Measurements from ENCODE around the gene IL12RB1. TPM values are rescaled to one million over a fixed set of nuclear protein-coding genes. Genes with fewer than 3 reads are reported as not detected.
A peak's percentile ranks its signal among the peaks of the same experiment; 100 is the strongest.

The IL12RB1 gene
- total and polyA plus RNA-seq, 11 donors = 0.19 to 8.1 (median 0.55) TPM; not detected in 2

DNA sequence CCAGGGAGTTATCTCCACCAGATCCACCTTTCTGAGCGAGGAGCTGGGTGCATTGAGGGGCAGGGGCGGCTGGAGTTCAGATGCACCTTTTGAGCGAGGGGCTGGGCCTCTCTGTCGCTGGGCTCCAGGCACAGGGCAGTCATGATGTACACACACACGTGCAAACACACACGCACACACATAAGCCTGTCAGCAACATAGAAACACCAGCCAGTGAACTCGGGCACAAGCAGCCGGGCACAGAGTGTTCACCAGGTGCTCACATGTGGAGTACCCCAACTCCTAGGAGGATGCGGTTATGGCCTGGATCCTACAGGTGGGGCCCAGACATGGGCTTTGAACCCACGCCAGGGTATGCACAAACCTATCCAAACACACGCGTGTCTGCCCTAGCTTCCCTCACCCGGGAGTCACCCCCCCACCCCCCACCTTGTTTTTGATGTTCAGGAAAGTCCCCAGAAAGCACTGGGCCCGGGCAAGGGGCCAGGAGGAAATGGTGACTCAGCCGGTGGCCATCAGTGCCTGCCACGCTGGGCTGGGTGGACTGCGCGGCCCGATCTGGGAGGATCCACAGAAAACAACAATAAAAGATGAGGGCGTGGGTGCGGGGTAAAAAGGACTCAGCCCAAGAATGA lies 65.5 kb downstream of the IL12RB1 start:
- ATAC-seq (peak; percentile 12 to 66 (median 50)), DNase-seq (peak; percentile 89 to 95 (median 92))
- Histone ChIP-seq H3K36me3 (no peaks in the 10 kb centered on the region), H3K27ac (peak overlapping the region; percentile 86 to 98 (median 94)), H3K4me3 (peak overlapping the region in 3 of 12 donors; percentile 18 to 38 (median 33)), H3K27me3 (no peaks in the 10 kb centered on the region), H3K9me3 (no peaks in the 10 kb centered on the region), H3K4me1 (peaks cover 32 to 84% (median 68%) of the 10 kb centered on the region in 12 donors)
- WGBS, 4 donors = 52 to 62% (median 58%) methylated on average over 14 to 21 of the region's 21 CpGs
- TF ChIP-seq, protein P1, sequence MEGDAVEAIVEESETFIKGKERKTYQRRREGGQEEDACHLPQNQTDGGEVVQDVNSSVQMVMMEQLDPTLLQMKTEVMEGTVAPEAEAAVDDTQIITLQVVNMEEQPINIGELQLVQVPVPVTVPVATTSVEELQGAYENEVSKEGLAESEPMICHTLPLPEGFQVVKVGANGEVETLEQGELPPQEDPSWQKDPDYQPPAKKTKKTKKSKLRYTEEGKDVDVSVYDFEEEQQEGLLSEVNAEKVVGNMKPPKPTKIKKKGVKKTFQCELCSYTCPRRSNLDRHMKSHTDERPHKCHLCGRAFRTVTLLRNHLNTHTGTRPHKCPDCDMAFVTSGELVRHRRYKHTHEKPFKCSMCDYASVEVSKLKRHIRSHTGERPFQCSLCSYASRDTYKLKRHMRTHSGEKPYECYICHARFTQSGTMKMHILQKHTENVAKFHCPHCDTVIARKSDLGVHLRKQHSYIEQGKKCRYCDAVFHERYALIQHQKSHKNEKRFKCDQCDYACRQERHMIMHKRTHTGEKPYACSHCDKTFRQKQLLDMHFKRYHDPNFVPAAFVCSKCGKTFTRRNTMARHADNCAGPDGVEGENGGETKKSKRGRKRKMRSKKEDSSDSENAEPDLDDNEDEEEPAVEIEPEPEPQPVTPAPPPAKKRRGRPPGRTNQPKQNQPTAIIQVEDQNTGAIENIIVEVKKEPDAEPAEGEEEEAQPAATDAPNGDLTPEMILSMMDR (IDR thresholded peaks at IDR 0.05) = no peak
- peak in 1 of 2 donors; percentile 16 for TF ChIP-seq POLR2A (IDR thresholded peaks at IDR 0.05)
- intact Hi-C loops (cut with DNase I) = loop anchor here in 1 of 10 donors (2.0 kb wide), 1 partner anchor 28 kb away; no protein-coding TSS in a partner anchor

- WGBS, 4 donors = 26 to 35% (median 31%) methylated on average over 15 to 16 of the region's 16 CpGs
- Histone ChIP-seq H3K27ac (peak overlapping the region; percentile 86 to 98 (median 94)), H3K27me3 (no peaks in the 10 kb centered on the region), H3K36me3 (peaks cover 0 to 3% (median 2%) of the 10 kb centered on the region in 9 donors), H3K9me3 (no peaks in the 10 kb centered on the region), H3K4me1 (peaks cover 32 to 87% (median 69%) of the 10 kb centered on the region in 12 donors), H3K4me3 (no peak overlapping the region)
- intact Hi-C loops (cut with DNase I) = loop anchor here in 1 of 10 donors (2.0 kb wide), 1 partner anchor 28 kb away; no protein-coding TSS in a partner anchor
- ATAC-seq = peak; percentile 64 to 76 (median 74)
- TF ChIP-seq, protein P1 (IDR thresholded peaks at IDR 0.05) = peak in 3 of 12 donors; percentile 12 to 21 (median 18)
- peak in 1 of 2 donors; percentile 61 for TF ChIP-seq POLR2A (IDR thresholded peaks at IDR 0.05)
- peak; percentile 86 to 96 (median 95) for DNase-seq
Observed at GRCh38 chr19:18020212-18021085, 66.3 kb downstream of the IL12RB1 start.

DNA sequence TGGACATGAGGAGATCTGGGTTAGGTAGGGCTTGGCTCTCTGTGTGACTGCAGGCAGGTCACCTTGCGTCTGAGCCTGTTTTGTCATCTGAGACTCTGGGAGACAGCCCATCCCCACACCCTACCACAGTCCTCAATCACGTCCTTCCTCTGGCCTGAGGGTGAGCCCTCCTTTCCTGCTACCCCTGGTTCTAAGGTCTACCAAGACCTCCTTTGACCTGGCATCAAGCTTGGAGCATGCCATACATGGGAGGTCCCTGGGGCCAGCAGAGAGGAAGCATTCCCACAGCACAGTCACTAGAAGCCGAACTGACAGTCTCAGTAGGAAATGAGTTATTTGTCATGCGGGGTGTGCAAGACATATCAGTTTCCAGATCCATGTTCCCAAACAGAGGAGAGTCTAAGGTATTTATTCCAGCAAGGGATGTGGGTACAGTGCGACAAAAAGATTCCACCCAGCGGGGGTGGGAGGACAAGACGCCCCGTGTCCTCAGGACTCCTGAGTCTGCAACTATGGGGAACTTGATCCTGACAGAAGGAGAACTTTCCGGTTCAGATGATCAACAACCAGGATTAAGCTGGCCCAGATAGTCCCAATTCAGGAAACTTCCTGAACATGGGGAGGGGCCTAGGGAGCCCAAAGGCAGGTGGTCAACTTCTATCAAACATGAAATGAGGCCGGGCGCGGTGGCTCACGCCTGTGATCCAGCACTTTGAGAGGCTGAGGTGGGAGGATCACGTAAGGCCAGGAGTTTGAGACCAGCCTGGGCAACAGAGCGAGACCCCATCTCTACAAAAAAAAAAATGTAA lies 69.3 kb downstream of the IL12RB1 start:
- TF ChIP-seq, protein P1 (IDR thresholded peaks at IDR 0.05) = no peak
- TF ChIP-seq POLR2A (IDR thresholded peaks at IDR 0.05) = peak in 1 of 2 donors; percentile 48
- H3K27me3 ChIP-seq = no peaks in the 10 kb centered on the region
- peaks cover 18 to 89% (median 58%) of the 10 kb centered on the region in 12 donors for H3K4me1 ChIP-seq
- peak overlapping the region; percentile 78 to 98 (median 88) for H3K27ac ChIP-seq
- WGBS, 4 donors = 51 to 71% (median 64%) methylated on average over 14 to 15 of the region's 15 CpGs
- no peak overlapping the region for H3K4me3 ChIP-seq
- ATAC-seq (peak; percentile 14 to 49 (median 30)), DNase-seq (peak in 2 of 5 donors; percentile 34 to 65)
- H3K36me3 ChIP-seq = peaks cover 0 to 31% (median 26%) of the 10 kb centered on the region in 9 donors
- intact Hi-C loops (cut with DNase I) = loop anchor here in 1 of 10 donors (2.0 to 10.0 kb wide), 2 partner anchors 35 to 397 kb away; partner anchors contain the start of gene SSBP4
- H3K9me3 ChIP-seq = no peaks in the 10 kb centered on the region

Data from heart left ventricle (tissue), 16 donors.